OCI-LY1 (cell line): ENCODE data around the gene GRIP1.

ENCODE experiments used
- H2AFZ ChIP-seq: fragments of 200-600 bp; sonication (generic), shearing (Covaris generic); 2 replicates; pipeline ENCODE4 v1.6.0; 2014; ENCODE audit warnings: antibody characterized with exemption, mild to moderate bottlenecking, low read length
- H3F3A ChIP-seq: fragments of 200-600 bp; sonication (generic), shearing (Covaris generic); 2 replicates; pipeline ENCODE4 v1.6.0; 2014; ENCODE audit warnings: mild to moderate bottlenecking, antibody characterized with exemption, low read length, moderate library complexity; ENCODE audit not compliant: insufficient read depth
- H3K27ac ChIP-seq: fragments of 200-600 bp; sonication (generic); 2 replicates; pipeline ENCODE4 v1.5.1; 2014; ENCODE audit warnings: low read length, mixed run types, mild to moderate bottlenecking, low read depth; ENCODE audit not compliant: poor library complexity, severe bottlenecking
- H3K27me3 ChIP-seq: fragments of 200-600 bp; sonication (generic); 2 replicates; pipeline ENCODE4 v1.6.0; 2014; ENCODE audit warnings: antibody characterized with exemption, mild to moderate bottlenecking, low read length, moderate library complexity; ENCODE audit not compliant: insufficient read depth
- H3K36me3 ChIP-seq: fragments of 200-600 bp; sonication (generic); 2 replicates; pipeline ENCODE4 v1.6.1; 2014; ENCODE audit warnings: mild to moderate bottlenecking, antibody characterized with exemption, low read length, moderate library complexity, mixed read lengths; ENCODE audit not compliant: insufficient read depth
- H3K4me1 ChIP-seq: fragments of 200-600 bp; sonication (generic); 2 replicates; pipeline ENCODE4 v1.5.1; 2014; ENCODE audit warnings: mild to moderate bottlenecking, low read length, moderate library complexity; ENCODE audit not compliant: insufficient read depth, severe bottlenecking
- H3K4me2 ChIP-seq: fragments of 200-600 bp; sonication (generic), shearing (Covaris generic); 2 replicates; pipeline ENCODE4 v1.6.1; 2014; ENCODE audit warnings: low read length
- H3K4me3 ChIP-seq: fragments of 200-600 bp; sonication (generic); 2 replicates; pipeline ENCODE4 v1.5.1; 2014; ENCODE audit warnings: low read length, low read depth, mild to moderate bottlenecking, mixed read lengths; ENCODE audit not compliant: poor library complexity, severe bottlenecking
- H3K79me2 ChIP-seq: fragments of 200-600 bp; shearing (Covaris generic); 2 replicates; pipeline ENCODE4 v1.6.1; 2016; ENCODE audit warnings: mixed run types, low read length, mixed read lengths; ENCODE audit not compliant: insufficient read depth
- H3K9ac ChIP-seq: fragments of 200-600 bp; sonication (generic), shearing (Covaris generic); 2 replicates; pipeline ENCODE4 v1.6.1; 2014; ENCODE audit warnings: mild to moderate bottlenecking, low read length, mixed read lengths
- H3K9me2 ChIP-seq: fragments of 200-600 bp; sonication (generic), shearing (Covaris generic); 2 replicates; pipeline ENCODE4 v1.6.1; 2014; ENCODE audit warnings: low read depth, mild to moderate bottlenecking, low read length, mixed read lengths
- H3K9me3 ChIP-seq: fragments of 200-600 bp; shearing (Covaris generic); 2 replicates; pipeline ENCODE4 v1.6.1; 2014; ENCODE audit warnings: low read length, mixed read lengths
- H4K20me1 ChIP-seq: fragments of 200-600 bp; sonication (generic), shearing (Covaris generic); 2 replicates; pipeline ENCODE4 v1.6.0; 2016; ENCODE audit warnings: mild to moderate bottlenecking, low read length; ENCODE audit not compliant: insufficient read depth
- CTCF ChIP-seq: fragments of 200-600 bp; sonication (generic), shearing (Covaris generic); IDR thresholded peaks from 2 replicates; pipeline ENCODE4 v1.5.1; 2017; ENCODE audit warnings: mild to moderate bottlenecking, antibody characterized with exemption, low read length, moderate library complexity, mixed read lengths
- EZH2 ChIP-seq: fragments of 200-600 bp; sonication (generic), shearing (Covaris generic); IDR thresholded peaks from 2 replicates; pipeline ENCODE4 v1.8.0; 2017; ENCODE audit warnings: borderline replicate concordance, mixed run types, mild to moderate bottlenecking, antibody characterized with exemption, low read length, moderate library complexity, mixed read lengths

GRIP1 gene

DNA sequence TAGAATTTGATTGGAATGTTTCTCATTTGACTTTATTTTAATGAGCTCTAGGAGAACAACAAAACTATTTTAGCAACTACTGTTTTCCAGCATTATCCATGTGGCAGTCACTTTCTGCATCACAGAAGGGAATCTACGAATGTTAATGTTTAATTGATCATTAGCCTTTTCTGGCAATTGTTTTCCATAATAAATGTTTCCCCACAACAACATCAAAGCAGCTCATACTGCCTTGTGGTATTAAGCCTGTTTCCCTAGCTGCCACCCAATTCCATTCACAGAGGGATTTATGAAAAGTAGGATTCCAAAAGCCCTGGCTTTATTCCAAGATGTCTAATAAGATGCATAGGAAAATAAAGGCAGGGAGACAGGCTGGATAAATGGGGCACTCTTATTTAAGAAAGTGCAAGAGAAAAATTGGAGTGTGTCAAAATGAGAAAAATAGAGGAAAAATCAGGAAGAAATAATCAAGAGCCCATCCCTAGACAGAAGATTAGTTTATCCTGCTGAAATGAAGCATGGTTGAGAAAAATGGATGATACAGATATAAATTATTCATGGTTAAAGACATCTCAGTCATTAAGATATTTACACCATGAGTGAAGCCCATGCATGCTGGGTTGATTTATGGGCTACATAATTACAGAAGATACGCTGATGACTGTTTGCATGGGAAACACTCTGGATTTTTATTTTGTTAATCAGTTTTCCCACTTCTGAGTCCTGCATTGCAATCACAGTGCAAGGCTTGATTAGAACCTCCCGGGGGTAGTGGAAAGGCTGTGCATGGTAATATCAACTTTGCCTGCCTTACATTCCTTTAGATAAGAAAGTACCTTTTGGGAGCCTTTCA is 196.3 kb downstream of the GRIP1 start:
- H3K9me3 ChIP-seq = no peaks in the 10 kb centered on the region
- H2AFZ ChIP-seq = no peak overlapping the region
- no peak overlapping the region for H3K9ac ChIP-seq
- no peaks in the 10 kb centered on the region for H3F3A ChIP-seq
- TF ChIP-seq EZH2 = no peak
- TF ChIP-seq CTCF = no peak
- H3K4me3 ChIP-seq = no peak overlapping the region
- no peaks in the 10 kb centered on the region for H3K36me3 ChIP-seq
- no peaks in the 10 kb centered on the region for H3K27me3 ChIP-seq
- H3K79me2 ChIP-seq = no peaks in the 10 kb centered on the region
- H3K4me1 ChIP-seq = no peaks in the 10 kb centered on the region
- no peak overlapping the region for H3K27ac ChIP-seq
- no peak overlapping the region for H3K4me2 ChIP-seq
- no peaks in the 10 kb centered on the region for H4K20me1 ChIP-seq
- H3K9me2 ChIP-seq = no peaks in the 10 kb centered on the region

DNA sequence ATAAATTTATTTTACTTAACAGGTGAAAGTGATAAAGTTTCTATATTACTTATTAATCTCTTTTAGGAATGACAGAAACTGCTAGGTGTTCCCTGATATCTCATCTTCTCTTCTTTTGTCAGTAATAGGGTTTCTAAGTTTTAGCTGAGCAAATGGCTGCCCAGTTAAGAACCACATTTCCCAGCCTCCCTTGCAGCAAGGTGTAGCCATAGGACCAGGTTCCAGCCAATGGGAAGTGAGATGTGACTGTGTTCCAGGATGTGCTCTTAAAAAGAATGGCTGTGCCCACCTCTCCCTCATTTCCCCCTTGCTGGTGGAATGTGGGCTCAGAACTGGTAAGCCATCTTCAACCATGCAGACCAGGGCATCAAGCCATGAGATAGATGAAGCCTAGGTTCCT is 210.9 kb downstream of the GRIP1 start:
- TF ChIP-seq EZH2 (no peak), CTCF (no peak)
- Histone ChIP-seq H3F3A (no peaks in the 10 kb centered on the region), H3K27me3 (no peaks in the 10 kb centered on the region), H3K4me1 (peaks cover 6% of the 10 kb centered on the region), H3K9ac (no peak overlapping the region), H2AFZ (peak overlapping the region; percentile 56; the same call in 1 of the 2 replicates), H3K4me2 (0 out of 2 replicates have a peak overlapping the region, but pooled peaks have one; percentile 23), H3K9me2 (no peaks in the 10 kb centered on the region), H4K20me1 (no peaks in the 10 kb centered on the region), H3K36me3 (no peaks in the 10 kb centered on the region), H3K4me3 (no peak overlapping the region), H3K9me3 (no peaks in the 10 kb centered on the region), H3K27ac (no peak overlapping the region), H3K79me2 (no peaks in the 10 kb centered on the region)

DNA sequence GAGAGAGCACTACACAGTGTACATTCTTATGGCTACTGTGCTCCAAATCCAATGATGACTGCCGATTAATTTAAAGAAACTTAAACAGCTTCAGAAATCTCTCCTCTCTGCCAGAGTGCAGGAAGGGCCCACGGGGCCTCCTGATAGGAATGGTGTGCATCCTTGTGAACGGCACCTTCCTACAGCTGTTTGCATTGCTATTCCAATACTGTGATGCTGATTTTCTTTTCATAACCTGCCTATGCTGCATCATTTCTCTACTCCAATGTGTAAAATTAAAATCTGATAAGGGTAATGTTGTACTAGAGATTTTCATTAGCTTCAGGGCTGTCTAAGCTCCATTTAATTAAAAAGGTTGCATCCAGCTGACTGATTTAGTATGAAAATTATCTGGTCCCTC is 217.5 kb downstream of the GRIP1 start:
- Histone ChIP-seq H3K9me3 (no peaks in the 10 kb centered on the region), H3K4me3 (no peak overlapping the region), H3K4me2 (no peak overlapping the region), H4K20me1 (no peaks in the 10 kb centered on the region), H3K79me2 (no peaks in the 10 kb centered on the region), H3K36me3 (no peaks in the 10 kb centered on the region), H3K4me1 (no peaks in the 10 kb centered on the region), H3F3A (no peaks in the 10 kb centered on the region), H2AFZ (no peak overlapping the region), H3K27me3 (no peaks in the 10 kb centered on the region), H3K9me2 (no peaks in the 10 kb centered on the region), H3K9ac (no peak overlapping the region), H3K27ac (no peak overlapping the region)
- TF ChIP-seq EZH2 (no peak), CTCF (no peak)
